ENCODE results near the gene NT5C3A. TPM values are rescaled to one million over a fixed set of nuclear protein-coding genes. Genes with fewer than 3 reads are reported as not detected.
"Not testable (repeated sequence)": the region's sequence is repeated elsewhere in the genome, so short reads cannot be mapped to it uniquely, and the experiment has no call there.

NT5C3A gene
- total RNA-seq, 1 experiment from 2014 or later: 60.4 TPM

DNA sequence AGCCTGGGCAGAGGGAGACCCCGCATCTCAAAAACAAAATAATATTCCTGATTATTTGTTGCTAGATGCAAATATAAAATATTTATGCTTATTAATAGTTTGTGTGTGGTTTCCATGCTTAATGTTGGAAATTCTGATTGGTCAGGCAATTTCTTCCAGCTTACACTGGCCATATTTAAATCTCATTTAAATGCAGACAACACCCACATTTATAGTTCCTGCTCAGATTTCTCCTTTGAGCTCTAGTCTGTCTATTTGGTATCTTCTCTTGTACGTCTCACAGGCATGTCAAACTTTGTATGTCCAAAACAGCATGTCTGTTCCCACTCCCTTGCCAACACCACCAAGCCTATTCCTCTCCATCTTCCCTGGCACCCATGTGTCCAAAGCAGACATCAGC, 52.8 kb downstream of the NT5C3A start:
- Histone ChIP-seq H3K9me2 (ENCODE audit: insufficient read depth) (no peaks in the 10 kb centered on the region), H3K27me3 (ENCODE audit: insufficient read depth, low read depth) (no peaks in the 10 kb centered on the region), H3K4me3 (no peak overlapping the region), H3K36me3 (ENCODE audit: low read depth) (0 out of 2 replicates have a peak, but pooled peaks cover 14% of the 10 kb centered on the region), H3K4me1 (replicated peaks; ENCODE audit: insufficient read depth) (no peaks in the 10 kb centered on the region), H2AFZ (no peak overlapping the region), H3K4me2 (no peak overlapping the region), H3K9me3 (ENCODE audit: insufficient read depth, low read depth) (no peaks in the 10 kb centered on the region), H3K27ac (no peak overlapping the region), H3F3A (ENCODE audit: insufficient read depth, low read depth) (peaks cover 8% of the 10 kb centered on the region; the same call in 1 of the 2 replicates), H3K79me2 (ENCODE audit: low read depth) (no peaks in the 10 kb centered on the region), H4K20me1 (ENCODE audit: insufficient read depth) (no peaks in the 10 kb centered on the region)
- no TSS peak for BruUV-seq (replicated peaks)
- ChIA-PET POLR2A (ENCODE audit: unreplicated experiment) (interaction anchor here (0.7 kb wide), 1 partner anchor 21 kb away, joined by 6 read pairs; no protein-coding TSS in a partner anchor), CTCF (no interaction called here)
- no peak for DNase-seq
- TF ChIP-seq EZH2 (IDR thresholded peaks at IDR 0.05; ENCODE audit: low read depth): no peak
- TF ChIP-seq, protein P1, sequence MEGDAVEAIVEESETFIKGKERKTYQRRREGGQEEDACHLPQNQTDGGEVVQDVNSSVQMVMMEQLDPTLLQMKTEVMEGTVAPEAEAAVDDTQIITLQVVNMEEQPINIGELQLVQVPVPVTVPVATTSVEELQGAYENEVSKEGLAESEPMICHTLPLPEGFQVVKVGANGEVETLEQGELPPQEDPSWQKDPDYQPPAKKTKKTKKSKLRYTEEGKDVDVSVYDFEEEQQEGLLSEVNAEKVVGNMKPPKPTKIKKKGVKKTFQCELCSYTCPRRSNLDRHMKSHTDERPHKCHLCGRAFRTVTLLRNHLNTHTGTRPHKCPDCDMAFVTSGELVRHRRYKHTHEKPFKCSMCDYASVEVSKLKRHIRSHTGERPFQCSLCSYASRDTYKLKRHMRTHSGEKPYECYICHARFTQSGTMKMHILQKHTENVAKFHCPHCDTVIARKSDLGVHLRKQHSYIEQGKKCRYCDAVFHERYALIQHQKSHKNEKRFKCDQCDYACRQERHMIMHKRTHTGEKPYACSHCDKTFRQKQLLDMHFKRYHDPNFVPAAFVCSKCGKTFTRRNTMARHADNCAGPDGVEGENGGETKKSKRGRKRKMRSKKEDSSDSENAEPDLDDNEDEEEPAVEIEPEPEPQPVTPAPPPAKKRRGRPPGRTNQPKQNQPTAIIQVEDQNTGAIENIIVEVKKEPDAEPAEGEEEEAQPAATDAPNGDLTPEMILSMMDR (conservative IDR thresholded peaks at IDR 0.05): no peak
- intact Hi-C loops (cut with micrococcal nuclease; ENCODE audit: unreplicated experiment): no loop called here

DNA sequence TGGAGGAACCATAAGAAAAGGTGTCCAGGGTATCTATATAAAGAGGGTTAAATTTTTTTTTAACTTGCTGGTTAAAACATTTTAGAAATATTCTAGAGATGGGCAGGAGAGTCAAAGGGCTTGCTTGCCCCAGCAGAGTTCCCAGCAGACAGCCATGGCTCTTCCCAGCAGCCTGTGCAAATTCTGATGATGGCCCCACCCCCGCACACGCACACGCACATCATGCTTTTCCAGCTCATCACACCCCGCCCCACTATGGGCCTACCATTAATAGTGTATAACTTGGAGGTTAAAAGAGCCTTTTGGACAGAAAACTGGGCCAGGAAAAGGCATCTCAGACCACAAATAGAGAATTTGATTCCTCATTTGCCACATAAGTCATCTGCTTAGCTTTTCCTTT, 56.9 kb downstream of the NT5C3A start:
- POLR2A ChIA-PET (ENCODE audit: unreplicated experiment); H3K9me2 ChIP-seq (ENCODE audit: insufficient read depth); H3F3A ChIP-seq (ENCODE audit: insufficient read depth, low read depth); H3K4me2 ChIP-seq; H2AFZ ChIP-seq; DNase-seq; H3K79me2 ChIP-seq (ENCODE audit: low read depth); CTCF ChIA-PET; intact Hi-C loops (cut with micrococcal nuclease; ENCODE audit: unreplicated experiment); H4K20me1 ChIP-seq (ENCODE audit: insufficient read depth); H3K4me1 ChIP-seq (replicated peaks; ENCODE audit: insufficient read depth); H3K4me3 ChIP-seq; H3K27me3 ChIP-seq (ENCODE audit: insufficient read depth, low read depth); H3K27ac ChIP-seq; H3K36me3 ChIP-seq (ENCODE audit: low read depth); H3K9me3 ChIP-seq (ENCODE audit: insufficient read depth, low read depth): not testable (repeated sequence)
- TSS peak; percentile 54 for BruUV-seq (replicated peaks)

GRCh38 chr7:33005193-33005592, 57.4 kb downstream of the NT5C3A start:
- H2AFZ ChIP-seq; BruUV-seq (replicated peaks); H3K4me2 ChIP-seq; H3K27ac ChIP-seq; CTCF ChIA-PET; H3K4me3 ChIP-seq; POLR2A ChIA-PET (ENCODE audit: unreplicated experiment); H3K36me3 ChIP-seq (ENCODE audit: low read depth); H4K20me1 ChIP-seq (ENCODE audit: insufficient read depth); H3K4me1 ChIP-seq (replicated peaks; ENCODE audit: insufficient read depth); H3K79me2 ChIP-seq (ENCODE audit: low read depth); H3K9me3 ChIP-seq (ENCODE audit: insufficient read depth, low read depth); H3K27me3 ChIP-seq (ENCODE audit: insufficient read depth, low read depth); H3K9me2 ChIP-seq (ENCODE audit: insufficient read depth); H3F3A ChIP-seq (ENCODE audit: insufficient read depth, low read depth); intact Hi-C loops (cut with micrococcal nuclease; ENCODE audit: unreplicated experiment); DNase-seq: not testable (repeated sequence)

- CTCF ChIA-PET; H3K36me3 ChIP-seq (ENCODE audit: low read depth); POLR2A ChIA-PET (ENCODE audit: unreplicated experiment); H3K4me1 ChIP-seq (replicated peaks; ENCODE audit: insufficient read depth); H4K20me1 ChIP-seq (ENCODE audit: insufficient read depth); DNase-seq; H2AFZ ChIP-seq; BruUV-seq (replicated peaks); H3F3A ChIP-seq (ENCODE audit: insufficient read depth, low read depth); H3K9me3 ChIP-seq (ENCODE audit: insufficient read depth, low read depth); H3K27me3 ChIP-seq (ENCODE audit: insufficient read depth, low read depth); H3K27ac ChIP-seq; H3K79me2 ChIP-seq (ENCODE audit: low read depth); intact Hi-C loops (cut with micrococcal nuclease; ENCODE audit: unreplicated experiment); H3K4me2 ChIP-seq; H3K9me2 ChIP-seq (ENCODE audit: insufficient read depth); H3K4me3 ChIP-seq: not testable (repeated sequence)
Observed at GRCh38 chr7:33004104-33004616, 58.4 kb downstream of the NT5C3A start.

DNA sequence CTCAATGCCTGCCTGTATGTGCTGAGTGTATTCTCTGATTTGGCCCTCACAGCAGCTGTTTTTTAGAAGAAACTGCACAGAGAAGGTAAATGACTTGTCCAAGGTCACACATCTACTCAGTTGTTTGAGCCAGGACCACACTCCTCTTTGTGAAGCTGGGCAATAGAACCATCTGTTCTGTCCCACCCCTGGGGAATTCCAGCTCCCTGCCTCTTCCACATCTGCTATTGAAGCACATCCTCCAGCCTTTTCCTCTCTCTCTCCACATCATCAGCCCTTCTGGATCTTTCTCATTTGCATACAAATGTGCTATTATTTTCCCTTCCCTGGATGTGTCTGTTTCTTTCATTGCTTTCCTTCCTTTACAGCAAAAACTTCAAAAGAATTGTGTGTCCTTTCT, 59.5 kb downstream of the NT5C3A start:
- H3K36me3 ChIP-seq (ENCODE audit: low read depth); H3K4me3 ChIP-seq; POLR2A ChIA-PET (ENCODE audit: unreplicated experiment); H3K9me2 ChIP-seq (ENCODE audit: insufficient read depth); DNase-seq; CTCF ChIA-PET; H3K79me2 ChIP-seq (ENCODE audit: low read depth); H3K27ac ChIP-seq; H3K4me2 ChIP-seq; H3K27me3 ChIP-seq (ENCODE audit: insufficient read depth, low read depth); intact Hi-C loops (cut with micrococcal nuclease; ENCODE audit: unreplicated experiment); H2AFZ ChIP-seq; H3F3A ChIP-seq (ENCODE audit: insufficient read depth, low read depth); BruUV-seq (replicated peaks); H3K9me3 ChIP-seq (ENCODE audit: insufficient read depth, low read depth); H3K4me1 ChIP-seq (replicated peaks; ENCODE audit: insufficient read depth); H4K20me1 ChIP-seq (ENCODE audit: insufficient read depth): not testable (repeated sequence)

DNA sequence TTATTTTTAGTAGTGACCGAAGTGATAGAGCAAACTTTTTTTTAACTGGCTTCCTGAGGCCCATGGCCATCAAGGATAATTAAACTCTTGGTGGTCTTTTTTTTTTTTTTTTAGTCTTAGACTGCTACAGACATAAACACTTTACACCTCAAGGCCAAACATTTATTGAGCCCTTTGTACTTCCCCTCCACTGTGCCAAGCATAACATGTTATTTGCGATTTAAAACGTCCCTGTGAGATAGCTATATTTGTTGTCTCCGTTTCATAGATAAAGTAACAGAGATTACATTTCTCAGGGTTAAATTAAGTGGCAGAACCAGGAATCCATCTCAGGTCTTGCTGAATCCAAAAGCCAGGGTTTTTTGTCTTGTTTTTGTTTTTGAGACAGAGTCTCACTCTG, 63.2 kb downstream of the NT5C3A start:
- H3K9me3 ChIP-seq (ENCODE audit: insufficient read depth, low read depth); H3K27me3 ChIP-seq (ENCODE audit: insufficient read depth, low read depth); H2AFZ ChIP-seq; H3K4me3 ChIP-seq; H3K4me2 ChIP-seq; H3K36me3 ChIP-seq (ENCODE audit: low read depth); POLR2A ChIA-PET (ENCODE audit: unreplicated experiment); CTCF ChIA-PET; H3F3A ChIP-seq (ENCODE audit: insufficient read depth, low read depth); H4K20me1 ChIP-seq (ENCODE audit: insufficient read depth); BruUV-seq (replicated peaks); intact Hi-C loops (cut with micrococcal nuclease; ENCODE audit: unreplicated experiment); H3K79me2 ChIP-seq (ENCODE audit: low read depth); DNase-seq; H3K9me2 ChIP-seq (ENCODE audit: insufficient read depth); H3K4me1 ChIP-seq (replicated peaks; ENCODE audit: insufficient read depth); H3K27ac ChIP-seq: not testable (repeated sequence)

Measured in PC-9 (cell line).